Peyer's patch (tissue), 4 donors: ENCODE data around the gene ANAPC13.

ENCODE experiments used
- CTCF ChIP-seq, 6 experiments: fragments of 450-650 bp in 4 of 6; fragments of 200-600 bp in 2 of 6; sonication (generic) in 1 of 6; IDR thresholded peaks; one replicate each; pipeline ENCODE4 v1.5.1; 2017 to 2019; ENCODE audit warnings: antibody characterized with exemption in 6 of 6, mild to moderate bottlenecking in 3 of 6, moderate library complexity in 1 of 6
- POLR2A ChIP-seq, 2 donors: fragments of 450-650 bp; IDR thresholded peaks; one replicate each; pipeline ENCODE4 v1.5.1; 2017; ENCODE audit warnings: antibody characterized with exemption in 2 of 2, mild to moderate bottlenecking in 2 of 2, moderate library complexity in 2 of 2

GRCh38 chr3:134473868-134474546 is 11.8 kb downstream of the ANAPC13 start:
- TF ChIP-seq POLR2A (IDR thresholded peaks at IDR 0.05), result no peak
- peak; percentile 50 to 92 (median 86) for TF ChIP-seq CTCF (IDR thresholded peaks at IDR 0.05)
